Keratinocyte (primary cell): Measurements from ENCODE around the gene DIPK1A.

Source experiments
- EZH2 ChIP-seq: IDR thresholded peaks from one replicate; pipeline ENCODE4 v1.6.1; 2012; ENCODE audit warnings: inconsistent platforms, mild to moderate bottlenecking, low read length, moderate library complexity
- TF ChIP-seq, protein P1 (sequence below), 3 experiments: IDR thresholded peaks in 1 of 3; conservative IDR thresholded peaks in 1 of 3; optimal IDR thresholded peaks in 1 of 3; 2 replicates in 2 of 3; 3 replicates in 1 of 3; pipeline versions ENCODE3 to v1.5.1; 2011; ENCODE audit warnings: low read length in 3 of 3, mild to moderate bottlenecking in 3 of 3, moderate library complexity in 2 of 3, control low read depth in 1 of 3, inconsistent platforms in 1 of 3; ENCODE audit not compliant: insufficient read depth in 2 of 3; ENCODE audit errors: extremely low read depth in 1 of 3

DNA sequence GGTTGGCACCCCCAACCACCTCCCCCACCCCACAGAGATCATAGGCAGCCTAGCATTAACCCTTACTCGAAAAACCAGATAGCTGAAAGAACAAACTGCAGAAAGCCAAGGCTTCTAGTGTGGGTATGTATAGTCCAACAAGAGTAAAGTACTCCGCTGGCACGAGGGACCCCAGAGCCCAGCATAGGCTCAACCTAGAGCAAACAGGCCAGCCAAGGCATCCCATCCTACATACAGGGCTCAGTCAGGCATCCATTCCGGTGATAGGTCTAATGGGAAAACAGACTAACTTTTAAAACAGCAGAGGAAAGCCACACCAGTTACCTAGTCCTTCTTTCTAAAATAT lies 17.8 kb downstream of the DIPK1A start:
- no peak for TF ChIP-seq EZH2
- TF ChIP-seq, protein P1, sequence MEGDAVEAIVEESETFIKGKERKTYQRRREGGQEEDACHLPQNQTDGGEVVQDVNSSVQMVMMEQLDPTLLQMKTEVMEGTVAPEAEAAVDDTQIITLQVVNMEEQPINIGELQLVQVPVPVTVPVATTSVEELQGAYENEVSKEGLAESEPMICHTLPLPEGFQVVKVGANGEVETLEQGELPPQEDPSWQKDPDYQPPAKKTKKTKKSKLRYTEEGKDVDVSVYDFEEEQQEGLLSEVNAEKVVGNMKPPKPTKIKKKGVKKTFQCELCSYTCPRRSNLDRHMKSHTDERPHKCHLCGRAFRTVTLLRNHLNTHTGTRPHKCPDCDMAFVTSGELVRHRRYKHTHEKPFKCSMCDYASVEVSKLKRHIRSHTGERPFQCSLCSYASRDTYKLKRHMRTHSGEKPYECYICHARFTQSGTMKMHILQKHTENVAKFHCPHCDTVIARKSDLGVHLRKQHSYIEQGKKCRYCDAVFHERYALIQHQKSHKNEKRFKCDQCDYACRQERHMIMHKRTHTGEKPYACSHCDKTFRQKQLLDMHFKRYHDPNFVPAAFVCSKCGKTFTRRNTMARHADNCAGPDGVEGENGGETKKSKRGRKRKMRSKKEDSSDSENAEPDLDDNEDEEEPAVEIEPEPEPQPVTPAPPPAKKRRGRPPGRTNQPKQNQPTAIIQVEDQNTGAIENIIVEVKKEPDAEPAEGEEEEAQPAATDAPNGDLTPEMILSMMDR (optimal IDR thresholded peaks at IDR 0.05 in 1 of 3, IDR thresholded peaks at IDR 0.05 in 1 of 3, conservative IDR thresholded peaks at IDR 0.05 in 1 of 3; ENCODE audit: extremely low read depth in 1 of 3, insufficient read depth in 2 of 3, low read length in 3 of 3) = no peak
